Measurements from ENCODE around the gene SLC2A5. TPM values are rescaled to one million over a fixed set of nuclear protein-coding genes. Genes with fewer than 3 reads are reported as not detected.

The SLC2A5 gene
- total and polyA plus RNA-seq, 9 of the 15 experiments (the other 6 are each of a cell fraction or from before 2014, with no cell fraction given): 0.08 TPM; not detected in 8

DNA sequence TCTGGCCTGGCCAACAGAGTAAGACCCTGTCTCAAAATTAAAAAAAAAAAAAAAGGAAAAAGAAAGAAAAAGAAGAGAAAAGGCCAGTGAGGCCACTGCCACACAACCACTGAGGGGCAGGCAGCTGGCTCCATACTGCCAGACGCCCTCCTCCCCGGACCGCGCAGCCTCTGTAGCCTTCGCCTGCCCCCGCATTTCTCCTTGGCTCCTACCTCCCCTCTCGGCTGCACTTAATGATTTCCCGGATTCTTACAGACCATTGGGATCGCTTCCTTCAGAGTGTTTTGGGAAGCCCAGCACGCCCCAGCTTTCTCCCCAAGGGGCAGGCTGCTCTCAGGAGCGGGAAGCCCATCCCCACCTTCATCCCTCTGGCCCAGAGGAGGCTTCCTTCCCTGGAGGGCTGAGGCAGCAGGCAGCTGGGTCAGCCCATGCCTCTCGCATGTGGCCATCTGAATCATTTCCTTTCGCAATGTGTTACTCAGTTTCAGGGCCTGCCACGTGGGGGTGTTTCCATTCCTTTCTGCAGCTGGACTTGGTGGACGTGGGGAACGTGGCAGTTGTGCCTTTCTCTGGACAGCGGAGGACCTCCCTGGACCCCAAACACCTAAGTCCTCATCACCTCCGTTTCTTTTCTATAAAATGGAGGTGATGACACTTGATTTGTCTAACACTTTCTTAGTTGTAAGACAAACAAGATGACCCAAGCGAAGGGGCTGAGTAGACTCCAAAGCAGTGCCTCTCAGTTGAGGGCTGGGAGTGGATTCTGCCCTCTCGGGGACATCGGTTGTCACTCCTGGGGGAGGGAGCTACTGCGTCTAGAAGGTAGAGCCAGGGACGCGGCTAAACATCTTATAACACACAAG lies 2.3 kb downstream of the SLC2A5 start (continued):
- TF ChIP-seq, protein P1, sequence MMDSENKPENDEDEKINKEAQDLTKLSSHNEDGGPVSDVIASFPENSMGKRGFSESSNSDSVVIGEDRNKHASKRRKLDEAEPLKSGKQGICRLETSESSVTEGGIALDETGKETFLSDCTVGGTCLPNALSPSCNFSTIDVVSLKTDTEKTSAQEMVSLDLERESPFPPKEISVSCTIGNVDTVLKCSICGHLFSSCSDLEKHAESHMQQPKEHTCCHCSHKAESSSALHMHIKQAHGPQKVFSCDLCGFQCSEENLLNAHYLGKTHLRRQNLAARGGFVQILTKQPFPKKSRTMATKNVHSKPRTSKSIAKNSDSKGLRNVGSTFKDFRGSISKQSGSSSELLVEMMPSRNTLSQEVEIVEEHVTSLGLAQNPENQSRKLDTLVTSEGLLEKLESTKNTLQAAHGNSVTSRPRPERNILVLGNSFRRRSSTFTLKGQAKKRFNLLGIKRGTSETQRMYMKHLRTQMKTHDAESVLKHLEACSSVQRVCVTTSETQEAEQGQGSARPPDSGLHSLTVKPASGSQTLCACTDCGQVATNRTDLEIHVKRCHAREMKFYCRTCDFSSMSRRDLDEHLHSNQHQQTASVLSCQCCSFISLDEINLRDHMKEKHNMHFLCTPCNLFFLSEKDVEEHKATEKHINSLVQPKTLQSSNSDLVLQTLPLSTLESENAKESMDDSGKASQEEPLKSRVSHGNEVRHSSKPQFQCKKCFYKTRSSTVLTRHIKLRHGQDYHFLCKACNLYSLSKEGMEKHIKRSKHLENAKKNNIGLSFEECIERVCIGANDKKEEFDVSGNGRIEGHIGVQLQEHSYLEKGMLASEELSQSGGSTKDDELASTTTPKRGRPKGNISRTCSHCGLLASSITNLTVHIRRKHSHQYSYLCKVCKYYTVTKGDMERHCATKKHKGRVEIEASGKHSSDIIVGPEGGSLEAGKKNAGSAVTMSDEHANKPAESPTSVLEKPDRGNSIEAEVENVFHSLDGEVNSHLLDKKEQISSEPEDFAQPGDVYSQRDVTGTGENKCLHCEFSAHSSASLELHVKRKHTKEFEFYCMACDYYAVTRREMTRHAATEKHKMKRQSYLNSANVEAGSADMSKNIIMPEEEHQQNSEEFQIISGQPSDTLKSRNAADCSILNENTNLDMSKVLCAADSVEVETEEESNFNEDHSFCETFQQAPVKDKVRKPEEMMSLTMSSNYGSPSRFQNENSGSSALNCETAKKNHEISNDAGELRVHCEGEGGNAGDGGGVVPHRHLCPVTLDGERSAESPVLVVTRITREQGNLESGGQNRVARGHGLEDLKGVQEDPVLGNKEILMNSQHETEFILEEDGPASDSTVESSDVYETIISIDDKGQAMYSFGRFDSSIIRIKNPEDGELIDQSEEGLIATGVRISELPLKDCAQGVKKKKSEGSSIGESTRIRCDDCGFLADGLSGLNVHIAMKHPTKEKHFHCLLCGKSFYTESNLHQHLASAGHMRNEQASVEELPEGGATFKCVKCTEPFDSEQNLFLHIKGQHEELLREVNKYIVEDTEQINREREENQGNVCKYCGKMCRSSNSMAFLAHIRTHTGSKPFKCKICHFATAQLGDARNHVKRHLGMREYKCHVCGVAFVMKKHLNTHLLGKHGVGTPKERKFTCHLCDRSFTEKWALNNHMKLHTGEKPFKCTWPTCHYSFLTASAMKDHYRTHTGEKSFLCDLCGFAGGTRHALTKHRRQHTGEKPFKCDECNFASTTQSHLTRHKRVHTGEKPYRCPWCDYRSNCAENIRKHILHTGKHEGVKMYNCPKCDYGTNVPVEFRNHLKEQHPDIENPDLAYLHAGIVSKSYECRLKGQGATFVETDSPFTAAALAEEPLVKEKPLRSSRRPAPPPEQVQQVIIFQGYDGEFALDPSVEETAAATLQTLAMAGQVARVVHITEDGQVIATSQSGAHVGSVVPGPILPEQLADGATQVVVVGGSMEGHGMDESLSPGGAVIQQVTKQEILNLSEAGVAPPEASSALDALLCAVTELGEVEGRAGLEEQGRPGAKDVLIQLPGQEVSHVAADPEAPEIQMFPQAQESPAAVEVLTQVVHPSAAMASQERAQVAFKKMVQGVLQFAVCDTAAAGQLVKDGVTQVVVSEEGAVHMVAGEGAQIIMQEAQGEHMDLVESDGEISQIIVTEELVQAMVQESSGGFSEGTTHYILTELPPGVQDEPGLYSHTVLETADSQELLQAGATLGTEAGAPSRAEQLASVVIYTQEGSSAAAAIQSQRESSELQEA (IDR thresholded peaks at IDR 0.05; ENCODE audit: low read depth): no peak
- TF ChIP-seq ZNF347 (CRISPR knock-in tag; IDR thresholded peaks at IDR 0.05; ENCODE audit: low read depth) (no peak), ZKSCAN3 (CRISPR knock-in tag; IDR thresholded peaks at IDR 0.05) (no peak), JUN (IDR thresholded peaks at IDR 0.05; ENCODE audit: borderline replicate concordance, low read depth, low read length) (peak; percentile 39; the same call in 1 of the 2 replicates), JUN (CRISPR knock-in tag; IDR thresholded peaks at IDR 0.05; ENCODE audit: borderline replicate concordance) (no peak), MYC (IDR thresholded peaks at IDR 0.05; ENCODE audit: low read depth, low read length) (0 out of 2 replicates have a peak, but pooled peaks have one; percentile 21), MYC (CRISPR knock-in tag; IDR thresholded peaks at IDR 0.05; ENCODE audit: borderline replicate concordance, low read depth) (no peak), SMARCA4 (IDR thresholded peaks at IDR 0.05) (no peak), KLF6 (CRISPR knock-in tag; IDR thresholded peaks at IDR 0.05; ENCODE audit: borderline replicate concordance) (no peak), LEF1 (IDR thresholded peaks at IDR 0.05) (no peak), PTTG1 (tag; IDR thresholded peaks at IDR 0.05; ENCODE audit: low read depth) (no peak), FOXJ3 (CRISPR knock-in tag; IDR thresholded peaks at IDR 0.05) (no peak), ZNF76 (CRISPR knock-in tag; IDR thresholded peaks at IDR 0.05; ENCODE audit: borderline replicate concordance) (no peak), ZFP1 (CRISPR knock-in tag; IDR thresholded peaks at IDR 0.05) (no peak), ZNF12 (CRISPR knock-in tag; IDR thresholded peaks at IDR 0.05) (no peak)
- TF ChIP-seq, protein P2, sequence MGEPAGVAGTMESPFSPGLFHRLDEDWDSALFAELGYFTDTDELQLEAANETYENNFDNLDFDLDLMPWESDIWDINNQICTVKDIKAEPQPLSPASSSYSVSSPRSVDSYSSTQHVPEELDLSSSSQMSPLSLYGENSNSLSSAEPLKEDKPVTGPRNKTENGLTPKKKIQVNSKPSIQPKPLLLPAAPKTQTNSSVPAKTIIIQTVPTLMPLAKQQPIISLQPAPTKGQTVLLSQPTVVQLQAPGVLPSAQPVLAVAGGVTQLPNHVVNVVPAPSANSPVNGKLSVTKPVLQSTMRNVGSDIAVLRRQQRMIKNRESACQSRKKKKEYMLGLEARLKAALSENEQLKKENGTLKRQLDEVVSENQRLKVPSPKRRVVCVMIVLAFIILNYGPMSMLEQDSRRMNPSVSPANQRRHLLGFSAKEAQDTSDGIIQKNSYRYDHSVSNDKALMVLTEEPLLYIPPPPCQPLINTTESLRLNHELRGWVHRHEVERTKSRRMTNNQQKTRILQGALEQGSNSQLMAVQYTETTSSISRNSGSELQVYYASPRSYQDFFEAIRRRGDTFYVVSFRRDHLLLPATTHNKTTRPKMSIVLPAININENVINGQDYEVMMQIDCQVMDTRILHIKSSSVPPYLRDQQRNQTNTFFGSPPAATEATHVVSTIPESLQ (CRISPR knock-in tag; IDR thresholded peaks at IDR 0.05): no peak
- TF ChIP-seq, protein P3, sequence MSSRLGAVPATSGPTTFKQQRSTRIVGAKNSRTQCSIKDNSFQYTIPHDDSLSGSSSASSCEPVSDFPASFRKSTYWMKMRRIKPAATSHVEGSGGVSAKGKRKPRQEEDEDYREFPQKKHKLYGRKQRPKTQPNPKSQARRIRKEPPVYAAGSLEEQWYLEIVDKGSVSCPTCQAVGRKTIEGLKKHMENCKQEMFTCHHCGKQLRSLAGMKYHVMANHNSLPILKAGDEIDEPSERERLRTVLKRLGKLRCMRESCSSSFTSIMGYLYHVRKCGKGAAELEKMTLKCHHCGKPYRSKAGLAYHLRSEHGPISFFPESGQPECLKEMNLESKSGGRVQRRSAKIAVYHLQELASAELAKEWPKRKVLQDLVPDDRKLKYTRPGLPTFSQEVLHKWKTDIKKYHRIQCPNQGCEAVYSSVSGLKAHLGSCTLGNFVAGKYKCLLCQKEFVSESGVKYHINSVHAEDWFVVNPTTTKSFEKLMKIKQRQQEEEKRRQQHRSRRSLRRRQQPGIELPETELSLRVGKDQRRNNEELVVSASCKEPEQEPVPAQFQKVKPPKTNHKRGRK (tag; IDR thresholded peaks at IDR 0.05): no peak
